Endodermal cell (in vitro differentiated cells): ENCODE data around the gene IL21R. TPM values are rescaled to one million over a fixed set of nuclear protein-coding genes. Genes with fewer than 3 reads are reported as not detected.

Source experiments
- DNase-seq: peaks from one replicate; pipeline ENCODE4 v3.0.0-alpha.2; 2017
- H3K27ac ChIP-seq: 2 replicates; pipeline ENCODE4 v1.5.1; 2013; ENCODE audit warnings: mild to moderate bottlenecking, low read depth, low read length, moderate library complexity
- H3K27me3 ChIP-seq: 2 replicates; pipeline ENCODE4 v1.6.1; 2013; ENCODE audit warnings: mild to moderate bottlenecking, low read length, moderate library complexity; ENCODE audit not compliant: insufficient read depth, control insufficient read depth, poor library complexity, severe bottlenecking
- H3K36me3 ChIP-seq: 2 replicates; pipeline ENCODE4 v1.7.0; 2013; ENCODE audit warnings: mild to moderate bottlenecking, low read length, moderate library complexity; ENCODE audit not compliant: control insufficient read depth, insufficient read depth
- H3K4me1 ChIP-seq: one replicate; pipeline ENCODE4 v1.7.0; 2013; ENCODE audit warnings: low read length; ENCODE audit not compliant: control insufficient read depth, insufficient read depth
- H3K4me3 ChIP-seq: 2 replicates; pipeline ENCODE4 v1.5.1; 2013; ENCODE audit warnings: mild to moderate bottlenecking, low read length, moderate library complexity
- H3K9ac ChIP-seq: 2 replicates; pipeline ENCODE4 v1.6.1; 2013; ENCODE audit warnings: mild to moderate bottlenecking, low read length, moderate library complexity; ENCODE audit not compliant: poor library complexity, severe bottlenecking; ENCODE audit errors: extremely low read depth
- H3K9me3 ChIP-seq: 2 replicates; pipeline ENCODE4 v1.6.1; 2013; ENCODE audit warnings: mild to moderate bottlenecking, low read length, moderate library complexity; ENCODE audit not compliant: control insufficient read depth
- H3K27ac Mint-ChIP-seq: 2 replicates; pipeline ENCODE4 v1.8.0; 2020; ENCODE audit warnings: mixed read lengths
- H3K27me3 Mint-ChIP-seq: 2 replicates; pipeline ENCODE4 v1.8.0; 2021; ENCODE audit warnings: mild to moderate bottlenecking, mixed read lengths; ENCODE audit not compliant: insufficient read depth
- H3K36me3 Mint-ChIP-seq: 2 replicates; pipeline ENCODE4 v1.8.0; 2020; ENCODE audit warnings: low read depth, mixed read lengths
- H3K4me1 Mint-ChIP-seq: 2 replicates; pipeline ENCODE4 v1.8.0; 2020; ENCODE audit warnings: mixed read lengths
- H3K4me3 Mint-ChIP-seq: 2 replicates; pipeline ENCODE4 v1.8.0; 2020; ENCODE audit warnings: mild to moderate bottlenecking, moderate library complexity, mixed read lengths
- H3K9me3 Mint-ChIP-seq: 2 replicates; pipeline ENCODE4 v1.8.0; 2020; ENCODE audit warnings: mild to moderate bottlenecking, mixed read lengths
- CTCF ChIP-seq: fragments of 200-600 bp; sonication (generic); conservative IDR thresholded peaks from 2 replicates; pipeline ENCODE4 v1.5.0; 2021; ENCODE audit warnings: antibody characterized with exemption, mild to moderate bottlenecking
- WGBS, 2 experiments: methylation state at CpG; one replicate each; pipeline versions ENCODE4 v1.1.5 to v1.1.7; 2013; ENCODE audit warnings: missing lambda C conversion rate in 2 of 2, mixed read lengths in 1 of 2; ENCODE audit not compliant: insufficient coverage in 1 of 2, insufficient read length in 1 of 2; 5-methylcytosine and 5-hydroxymethylcytosine counted together
- total RNA-seq, 2 donors: library from RNA; stranded (reverse); fragmentation: NEBNext Ultra II Directional in 1 of 2; extraction: Animal tissue kit (Norgen Biotek cat#: 25700) in 1 of 2; gene quantifications; 2 replicates in 1 of 2; 3 replicates in 1 of 2; pipeline ENCODE4 v1.2.1, GENCODE V29; 2021

Gene IL21R
- total RNA-seq, 2 donors from 2014 or later: 0.18 TPM; not detected in 1

DNA sequence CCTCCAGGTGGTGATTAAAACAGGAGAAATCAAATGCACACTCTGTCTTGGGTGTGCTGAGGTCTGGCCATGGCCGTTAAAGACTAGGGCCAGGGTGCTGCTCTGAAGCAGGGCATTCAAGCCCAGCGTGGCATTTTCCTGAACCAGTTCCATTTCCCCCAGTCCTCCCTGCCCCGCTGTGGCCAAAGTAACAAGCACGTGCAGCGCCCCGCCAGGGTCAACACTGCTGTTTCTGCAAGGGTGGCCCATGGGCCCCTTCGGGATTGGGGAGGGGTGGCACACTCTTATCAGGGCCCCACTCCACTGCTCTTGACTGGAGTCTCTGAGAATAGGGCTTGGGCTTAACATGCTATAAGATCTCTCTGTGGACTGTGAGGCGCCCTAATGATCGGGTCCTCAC lies 72.9 kb downstream of the IL21R start:
- no peak overlapping the region for H3K9ac ChIP-seq

DNA sequence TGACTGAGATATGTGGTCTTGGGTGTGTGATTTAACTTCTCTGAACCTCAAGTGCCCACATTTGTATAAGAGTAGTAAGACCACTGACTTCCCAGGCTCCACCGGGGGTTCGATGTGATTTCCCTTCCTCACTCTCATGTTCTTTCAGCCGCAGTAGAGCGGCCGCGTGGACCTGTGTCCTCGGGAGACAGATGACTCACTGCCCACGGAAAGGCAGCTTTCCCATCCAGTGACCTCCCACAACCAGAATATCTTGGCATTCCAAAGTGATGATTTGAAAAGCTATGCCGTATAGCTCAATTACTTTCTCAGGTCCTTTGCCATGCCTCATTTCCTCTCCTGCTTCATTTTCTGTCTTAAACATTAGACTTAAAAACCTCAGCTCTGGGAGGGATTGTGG lies 73.6 kb downstream of the IL21R start:
- no peaks in the 10 kb centered on the region for H3K4me1 ChIP-seq
- 92 to 96% methylated on average over 8 to 9 of the region's 9 CpGs for WGBS, 2 experiments
- no peaks in the 10 kb centered on the region for H3K27me3 ChIP-seq
- Mint-ChIP-seq H3K36me3 (peaks cover 81% of the 10 kb centered on the region), H3K4me1 (no peaks in the 10 kb centered on the region), H3K27ac (no peak overlapping the region), H3K4me3 (no peak overlapping the region), H3K27me3 (no peaks in the 10 kb centered on the region), H3K9me3 (no peaks in the 10 kb centered on the region)
- no peak overlapping the region for H3K9ac ChIP-seq
- peaks cover 97% of the 10 kb centered on the region for H3K36me3 ChIP-seq
- no peaks in the 10 kb centered on the region for H3K9me3 ChIP-seq
- DNase-seq: no peak
- no peak overlapping the region for H3K4me3 ChIP-seq
- H3K27ac ChIP-seq: no peak overlapping the region
- no peak for TF ChIP-seq CTCF

More for the DNA sequence above, 72.9 kb downstream of the IL21R start:
- Histone ChIP-seq H3K27me3 (no peaks in the 10 kb centered on the region), H3K4me1 (no peaks in the 10 kb centered on the region), H3K36me3 (peaks cover 97% of the 10 kb centered on the region), H3K9me3 (no peaks in the 10 kb centered on the region), H3K27ac (no peak overlapping the region), H3K4me3 (no peak overlapping the region)
- Mint-ChIP-seq H3K27ac (no peak overlapping the region), H3K36me3 (peaks cover 81% of the 10 kb centered on the region), H3K4me3 (no peak overlapping the region), H3K27me3 (no peaks in the 10 kb centered on the region), H3K4me1 (no peaks in the 10 kb centered on the region), H3K9me3 (no peaks in the 10 kb centered on the region)
- no peak for TF ChIP-seq CTCF
- WGBS, 2 experiments: 93 to 97% methylated on average over 4 to 9 of the region's 9 CpGs
- DNase-seq: no peak

GRCh38 chr16:27476240-27476639 lies 74.3 kb downstream of the IL21R start:
- H3K9me3 Mint-ChIP-seq: no peaks in the 10 kb centered on the region
- H3K9me3 ChIP-seq: no peaks in the 10 kb centered on the region
- no peak overlapping the region for H3K9ac ChIP-seq
- H3K27me3 Mint-ChIP-seq: no peaks in the 10 kb centered on the region
- no peak for DNase-seq
- H3K4me1 Mint-ChIP-seq: no peaks in the 10 kb centered on the region
- TF ChIP-seq CTCF: no peak
- H3K27ac Mint-ChIP-seq: no peak overlapping the region
- H3K27me3 ChIP-seq: no peaks in the 10 kb centered on the region
- H3K4me1 ChIP-seq: no peaks in the 10 kb centered on the region
- peaks cover 97% of the 10 kb centered on the region for H3K36me3 ChIP-seq
- H3K27ac ChIP-seq: no peak overlapping the region
- WGBS, 2 experiments: 95% methylated on average over 8 to 9 of the region's 9 CpGs
- no peak overlapping the region for H3K4me3 Mint-ChIP-seq
- H3K4me3 ChIP-seq: no peak overlapping the region
- peaks cover 81% of the 10 kb centered on the region for H3K36me3 Mint-ChIP-seq
